GM23338 (cell line): ENCODE data around the gene FFAR2. TPM values are rescaled to one million over a fixed set of nuclear protein-coding genes. Genes with fewer than 3 reads are reported as not detected.
"Not testable (repeated sequence)": the region's sequence is repeated elsewhere in the genome, so short reads cannot be mapped to it uniquely, and the experiment has no call there.

Source experiments
- ATAC-seq: fragments of 200-7000 bp; cut with Tn5 transposase; 3 replicates; pipeline ENCODE4 v1.9.1; 2020
- DNase-seq: peaks from one replicate; pipeline ENCODE4 v3.0.0-alpha.2; 2015; ENCODE audit warnings: low spot score
- H2AFZ ChIP-seq: fragments of 200-600 bp; sonication (generic); 2 replicates; pipeline ENCODE4 v1.8.0; 2016; ENCODE audit warnings: antibody characterized with exemption, mild to moderate bottlenecking, moderate library complexity
- H3F3A ChIP-seq: fragments of 200-600 bp; sonication (generic); replicated peaks from 2 replicates; pipeline ENCODE4 v1.8.0; 2017; ENCODE audit warnings: antibody characterized with exemption, mixed run types, low read depth
- H3K27ac ChIP-seq: fragments of 200-600 bp; sonication (generic); 2 replicates; pipeline ENCODE4 v1.6.1; 2016; ENCODE audit warnings: low read depth
- H3K27me3 ChIP-seq: fragments of 200-600 bp; sonication (generic); 2 replicates; pipeline ENCODE4 v1.8.0; 2016; ENCODE audit warnings: mild to moderate bottlenecking, mixed run types, moderate library complexity; ENCODE audit not compliant: insufficient read depth
- H3K36me3 ChIP-seq: fragments of 200-600 bp; sonication (generic); 2 replicates; pipeline ENCODE4 v1.8.0; 2016; ENCODE audit warnings: mild to moderate bottlenecking; ENCODE audit not compliant: insufficient read depth
- H3K4me1 ChIP-seq: fragments of 200-600 bp; sonication (generic); 2 replicates; pipeline ENCODE4 v1.8.0; 2016; ENCODE audit warnings: mild to moderate bottlenecking, moderate library complexity; ENCODE audit not compliant: insufficient read depth
- H3K4me2 ChIP-seq: fragments of 200-600 bp; sonication (generic); 2 replicates; pipeline ENCODE4 v1.7.1; 2017; ENCODE audit warnings: mixed run types
- H3K4me3 ChIP-seq: fragments of 200-600 bp; sonication (generic); 2 replicates; pipeline ENCODE4 v1.6.1; 2016; ENCODE audit warnings: mixed run types
- H3K79me2 ChIP-seq: fragments of 200-600 bp; sonication (generic); replicated peaks from 2 replicates; pipeline ENCODE4 v1.8.0; 2017; ENCODE audit warnings: mild to moderate bottlenecking; ENCODE audit not compliant: insufficient read depth
- H3K9me2 ChIP-seq: fragments of 200-600 bp; sonication (generic); 2 replicates; pipeline ENCODE4 v1.8.0; 2017; ENCODE audit not compliant: insufficient read depth
- H4K20me1 ChIP-seq: fragments of 200-600 bp; sonication (generic); replicated peaks from 2 replicates; pipeline ENCODE4 v1.8.0; 2017; ENCODE audit warnings: mild to moderate bottlenecking; ENCODE audit not compliant: insufficient read depth
- H3K27ac Mint-ChIP-seq: 2 replicates; pipeline ENCODE4 v1.8.0; 2020; ENCODE audit warnings: inconsistent platforms, mild to moderate bottlenecking, moderate library complexity, mixed read lengths
- H3K27me3 Mint-ChIP-seq: 3 replicates; pipeline ENCODE4 v1.8.0; 2022; ENCODE audit warnings: low read depth, mild to moderate bottlenecking, moderate library complexity, mixed read lengths, inconsistent platforms; ENCODE audit not compliant: insufficient read depth, poor library complexity
- H3K36me3 Mint-ChIP-seq: 3 replicates; pipeline ENCODE4 v1.8.0; 2021; ENCODE audit warnings: low read depth, mild to moderate bottlenecking, inconsistent platforms, moderate library complexity, mixed read lengths
- H3K4me1 Mint-ChIP-seq: 3 replicates; pipeline ENCODE4 v1.8.0; 2020; ENCODE audit warnings: mild to moderate bottlenecking, inconsistent platforms, mixed read lengths
- H3K4me3 Mint-ChIP-seq: 3 replicates; pipeline ENCODE4 v1.8.0; 2021; ENCODE audit warnings: moderate library complexity, mild to moderate bottlenecking, inconsistent platforms, mixed read lengths
- H3K9me3 Mint-ChIP-seq: 3 replicates; pipeline ENCODE4 v1.8.0; 2020; ENCODE audit warnings: moderate library complexity, mild to moderate bottlenecking, inconsistent platforms, mixed read lengths
- CTCF ChIP-seq, 2 experiments: fragments of 200-600 bp in 1 of 2; sonication (generic) in 1 of 2; conservative IDR thresholded peaks; 2 replicates each; pipeline versions ENCODE4 v1.5.1 to v1.6.1; 2016 to 2017; ENCODE audit warnings: antibody characterized with exemption in 2 of 2, low read depth in 2 of 2, mild to moderate bottlenecking in 2 of 2, moderate library complexity in 1 of 2
- JUNB ChIP-seq: IDR thresholded peaks from one replicate; pipeline ENCODE4 v1.6.1; 2016; ENCODE audit warnings: antibody characterized with exemption; ENCODE audit not compliant: unreplicated experiment
- REST ChIP-seq: IDR thresholded peaks from one replicate; pipeline ENCODE4 v1.6.1; 2018; ENCODE audit warnings: antibody characterized with exemption; ENCODE audit not compliant: unreplicated experiment
- STAT1 ChIP-seq: IDR thresholded peaks from one replicate; pipeline ENCODE4 v1.6.1; 2016; ENCODE audit warnings: antibody characterized with exemption; ENCODE audit not compliant: unreplicated experiment
- ZNF114 ChIP-seq: fragments of 250-450 bp; sonication (Bioruptor Pico); IDR thresholded peaks from 2 replicates; pipeline ENCODE4 v1.5.0; 2020; ENCODE audit warnings: mild to moderate bottlenecking, moderate library complexity
- ZNF462 ChIP-seq: fragments of 250-450 bp; sonication (Bioruptor Pico); IDR thresholded peaks from 2 replicates; pipeline ENCODE4 v1.5.0; 2020; ENCODE audit warnings: mild to moderate bottlenecking, moderate library complexity
- polyA plus RNA-seq: library from polyadenylated mRNA; unstranded; fragments of >200 nt; fragmentation: Nextera tagmentation; extraction: Ambion mirVana; gene quantifications from 2 replicates; pipeline ENCODE4 v1.2.1, GENCODE V29; 2016
- total RNA-seq: library from RNA; depleted of rRNA; stranded (reverse); fragments of >200 nt; shearing (Covaris generic); gene quantifications from 2 replicates; pipeline ENCODE4 v1.2.3, GENCODE V29; 2014

FFAR2 gene
- total and polyA plus RNA-seq, 2 experiments from 2014 or later = not detected

GRCh38 chr19:35462476-35462953, 14.5 kb downstream of the FFAR2 start (continued):
- TF ChIP-seq ZNF462 (CRISPR knock-in tag) (no peak), REST (no peak), STAT1 (no peak), ZNF114 (CRISPR knock-in tag) (no peak), CTCF (conservative IDR thresholded peaks at IDR 0.05; ENCODE audit: low read depth in 2 of 2) (no peak), JUNB (no peak)

- H4K20me1 ChIP-seq, H3K9me2 ChIP-seq, H2AFZ ChIP-seq, H3K36me3 ChIP-seq, H3K4me3 ChIP-seq, H3K4me3 Mint-ChIP-seq, H3K79me2 ChIP-seq, H3K27me3 Mint-ChIP-seq, DNase-seq, H3K27ac ChIP-seq, ATAC-seq, H3K4me1 Mint-ChIP-seq, H3K36me3 Mint-ChIP-seq, H3K4me1 ChIP-seq, H3K9me3 Mint-ChIP-seq, H3K27ac Mint-ChIP-seq, H3F3A ChIP-seq, H3K27me3 ChIP-seq, H3K4me2 ChIP-seq: not testable (repeated sequence)
Measured at GRCh38 chr19:35462956-35463355, 14.9 kb downstream of the FFAR2 start.
